ENCODE results near the gene DISP3. TPM values are rescaled to one million over a fixed set of nuclear protein-coding genes. Genes with fewer than 3 reads are reported as not detected.

Gene DISP3
- total and polyA plus RNA-seq, 9 of the 15 experiments (the other 6 are each of a cell fraction or from before 2014, with no cell fraction given) = 0.03 to 0.19 (median 0.15) TPM; not detected in 5

DNA sequence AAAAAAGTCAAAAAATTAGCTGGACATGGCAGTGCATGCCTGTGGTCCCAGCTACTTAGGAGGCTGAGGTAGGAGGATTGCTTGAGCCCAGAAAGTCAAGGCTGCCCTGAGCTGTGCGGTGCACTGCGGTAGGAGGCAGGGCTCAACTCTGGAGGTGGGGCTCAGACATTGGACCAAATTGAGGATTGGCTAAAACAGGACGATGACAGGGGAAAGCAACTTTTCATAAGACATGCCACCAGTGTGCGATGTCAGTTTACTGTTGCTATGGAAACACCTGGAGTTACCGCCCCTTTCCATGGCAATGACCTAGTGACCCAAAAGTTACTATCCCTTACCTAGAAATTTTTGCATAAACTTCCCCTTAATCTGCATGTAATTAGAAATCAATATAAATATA lies 85.3 kb downstream of the DISP3 start (continued):
- TF ChIP-seq, protein P1, sequence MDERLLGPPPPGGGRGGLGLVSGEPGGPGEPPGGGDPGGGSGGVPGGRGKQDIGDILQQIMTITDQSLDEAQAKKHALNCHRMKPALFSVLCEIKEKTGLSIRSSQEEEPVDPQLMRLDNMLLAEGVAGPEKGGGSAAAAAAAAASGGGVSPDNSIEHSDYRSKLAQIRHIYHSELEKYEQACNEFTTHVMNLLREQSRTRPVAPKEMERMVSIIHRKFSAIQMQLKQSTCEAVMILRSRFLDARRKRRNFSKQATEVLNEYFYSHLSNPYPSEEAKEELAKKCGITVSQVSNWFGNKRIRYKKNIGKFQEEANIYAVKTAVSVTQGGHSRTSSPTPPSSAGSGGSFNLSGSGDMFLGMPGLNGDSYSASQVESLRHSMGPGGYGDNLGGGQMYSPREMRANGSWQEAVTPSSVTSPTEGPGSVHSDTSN (CRISPR knock-in tag; IDR thresholded peaks at IDR 0.05; ENCODE audit: low read depth) = no peak
- TF ChIP-seq, protein P1 (tag; conservative IDR thresholded peaks at IDR 0.05; ENCODE audit: low read depth) = peak; percentile 61
- TF ChIP-seq FOSL1 (tag; conservative IDR thresholded peaks at IDR 0.05) (no peak), BRD9 (IDR thresholded peaks at IDR 0.05; ENCODE audit: low read depth, partially characterized antibody) (no peak), NFE2 (IDR thresholded peaks at IDR 0.05; ENCODE audit: low read depth) (no peak), CSDE1 (IDR thresholded peaks at IDR 0.05) (peak in 1 of 2 experiments; percentile 39; a peak in 1 of 4 replicates)
- TF ChIP-seq, protein P2, sequence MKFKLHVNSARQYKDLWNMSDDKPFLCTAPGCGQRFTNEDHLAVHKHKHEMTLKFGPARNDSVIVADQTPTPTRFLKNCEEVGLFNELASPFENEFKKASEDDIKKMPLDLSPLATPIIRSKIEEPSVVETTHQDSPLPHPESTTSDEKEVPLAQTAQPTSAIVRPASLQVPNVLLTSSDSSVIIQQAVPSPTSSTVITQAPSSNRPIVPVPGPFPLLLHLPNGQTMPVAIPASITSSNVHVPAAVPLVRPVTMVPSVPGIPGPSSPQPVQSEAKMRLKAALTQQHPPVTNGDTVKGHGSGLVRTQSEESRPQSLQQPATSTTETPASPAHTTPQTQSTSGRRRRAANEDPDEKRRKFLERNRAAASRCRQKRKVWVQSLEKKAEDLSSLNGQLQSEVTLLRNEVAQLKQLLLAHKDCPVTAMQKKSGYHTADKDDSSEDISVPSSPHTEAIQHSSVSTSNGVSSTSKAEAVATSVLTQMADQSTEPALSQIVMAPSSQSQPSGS (CRISPR knock-in tag; IDR thresholded peaks at IDR 0.05) = no peak
